Gastroesophageal sphincter (tissue), 4 donors: ENCODE data around the gene BAIAP3. TPM values are rescaled to one million over a fixed set of nuclear protein-coding genes. Genes with fewer than 3 reads are reported as not detected.
"Not testable (repeated sequence)": the region's sequence is repeated elsewhere in the genome, so short reads cannot be mapped to it uniquely, and the experiment has no call there.

Source experiments
- ATAC-seq: fragments of 150-250 bp; one replicate; pipeline ENCODE4 v1.9.1; 2016; ENCODE audit warnings: mild to moderate bottlenecking, moderate library complexity
- H3K27ac ChIP-seq, 4 donors: fragments of 200-600 bp; sonication (generic) in 3 of 4; 1 replicate in 3 of 4; 2 replicates in 1 of 4; pipeline ENCODE4 v1.5.1; 2016 to 2019
- H3K27me3 ChIP-seq: fragments of 200-600 bp; sonication (generic); one replicate; pipeline ENCODE4 v1.5.1; 2019
- H3K36me3 ChIP-seq, 2 donors: fragments of 200-600 bp; sonication (generic); one replicate each; pipeline ENCODE4 v1.5.1; 2019; ENCODE audit warnings: control low read depth in 1 of 2
- H3K4me1 ChIP-seq, 3 donors: fragments of 200-600 bp; sonication (generic); 1 replicate in 2 of 3; 2 replicates in 1 of 3; pipeline ENCODE4 v1.5.1; 2016 to 2019; ENCODE audit warnings: control low read depth in 2 of 3
- H3K4me3 ChIP-seq, 2 donors: fragments of 200-600 bp; sonication (generic); one replicate each; pipeline ENCODE4 v1.5.1; 2019; ENCODE audit warnings: mild to moderate bottlenecking in 1 of 2, moderate library complexity in 1 of 2
- H3K9me3 ChIP-seq, 3 donors: fragments of 200-600 bp; sonication (generic); one replicate each; pipeline ENCODE4 v1.5.1; 2017 to 2019; ENCODE audit warnings: control low read depth in 2 of 3
- CTCF ChIP-seq, 4 experiments: fragments of 200-600 bp in 2 of 4; fragments of 450-650 bp in 2 of 4; sonication (generic) in 1 of 4; IDR thresholded peaks; one replicate each; pipeline ENCODE4 v1.5.1; 2017 to 2019; ENCODE audit warnings: antibody characterized with exemption in 4 of 4, mild to moderate bottlenecking in 2 of 4, moderate library complexity in 2 of 4
- EP300 ChIP-seq: sonication (generic); formaldehyde crosslinking; IDR thresholded peaks from one replicate; pipeline ENCODE4 v1.6.1; 2017; ENCODE audit warnings: antibody characterized with exemption, mild to moderate bottlenecking
- POLR2A ChIP-seq, 2 donors: fragments of 450-650 bp; IDR thresholded peaks; one replicate each; pipeline ENCODE4 v1.6.1; 2017; ENCODE audit warnings: antibody characterized with exemption in 2 of 2, mild to moderate bottlenecking in 2 of 2, moderate library complexity in 1 of 2
- POLR2AphosphoS5 ChIP-seq: sonication (generic); formaldehyde crosslinking; IDR thresholded peaks from one replicate; pipeline ENCODE4 v1.6.1; 2017; ENCODE audit warnings: antibody characterized with exemption
- WGBS, 2 donors: methylation state at CpG; one replicate each; pipeline ENCODE4 v1.1.5; 2018; ENCODE audit warnings: low coverage in 1 of 2; 5-methylcytosine and 5-hydroxymethylcytosine counted together
- total RNA-seq, 4 donors: library from RNA; depleted of rRNA; stranded (reverse); fragments of >200 nt; gene quantifications; one replicate each; pipeline ENCODE4 v1.1.0, GENCODE V29; 2016

Gene BAIAP3
- total RNA-seq, 4 donors from 2014 or later, result 1.1 to 14.2 (median 3.0) TPM

- no peak overlapping the region for H3K4me3 ChIP-seq
- TF ChIP-seq POLR2A (IDR thresholded peaks at IDR 0.05) (no peak), CTCF (IDR thresholded peaks at IDR 0.05) (no peak), EP300 (no peak), POLR2AphosphoS5 (no peak)
- H3K9me3 ChIP-seq, result peaks cover 0 to 10% (median 0%) of the 10 kb centered on the region in 3 donors
- peaks cover 0 to 10% (median 7%) of the 10 kb centered on the region in 3 donors for H3K4me1 ChIP-seq
- no peak overlapping the region for H3K27ac ChIP-seq
- no CpG with 5 or more reads among the region's 17 CpGs for WGBS, 2 donors
- peaks cover 18% of the 10 kb centered on the region for H3K27me3 ChIP-seq
- no peak for ATAC-seq
- H3K36me3 ChIP-seq, result peaks cover 0 to 56% of the 10 kb centered on the region in 2 donors
Measured at GRCh38 chr16:1326946-1327618, 6.4 kb upstream of the BAIAP3 start.

- TF ChIP-seq CTCF (IDR thresholded peaks at IDR 0.05) (no peak), POLR2AphosphoS5 (no peak), EP300 (no peak), POLR2A (IDR thresholded peaks at IDR 0.05) (no peak)
- WGBS, 2 donors, result no CpG with 5 or more reads among the region's 5 CpGs
- ATAC-seq, result no peak
- Histone ChIP-seq H3K36me3 (peaks cover 0 to 53% of the 10 kb centered on the region in 2 donors), H3K27me3 (peaks cover 23% of the 10 kb centered on the region), H3K4me3 (no peak overlapping the region), H3K4me1 (peaks cover 0 to 15% (median 12%) of the 10 kb centered on the region in 3 donors), H3K9me3 (peaks cover 0 to 10% (median 0%) of the 10 kb centered on the region in 3 donors), H3K27ac (no peak overlapping the region)
Measured at GRCh38 chr16:1327619-1327947, 5.9 kb upstream of the BAIAP3 start.

- H3K27ac ChIP-seq, H3K4me3 ChIP-seq, H3K9me3 ChIP-seq, ATAC-seq: not testable (repeated sequence)
- peaks cover 29% of the 10 kb centered on the region for H3K27me3 ChIP-seq
- peaks cover 0 to 47% of the 10 kb centered on the region in 2 donors for H3K36me3 ChIP-seq
- peaks cover 0 to 20% (median 16%) of the 10 kb centered on the region in 3 donors for H3K4me1 ChIP-seq
- 40 to 75% methylated on average over 2 to 5 of the region's 20 CpGs for WGBS, 2 donors
Measured at GRCh38 chr16:1328136-1328535, 5.3 kb upstream of the BAIAP3 start.

- not testable (repeated sequence) for H3K9me3 ChIP-seq, H3K4me3 ChIP-seq, H3K27ac ChIP-seq, ATAC-seq
- WGBS, 2 donors, result 91 to 96% methylated on average over 10 of the region's 10 CpGs
- peaks cover 37% of the 10 kb centered on the region for H3K27me3 ChIP-seq
- H3K36me3 ChIP-seq, result peaks cover 0 to 39% of the 10 kb centered on the region in 2 donors
- peaks cover 0 to 29% (median 20%) of the 10 kb centered on the region in 3 donors for H3K4me1 ChIP-seq
Measured at GRCh38 chr16:1328961-1329360, 4.5 kb upstream of the BAIAP3 start.

GRCh38 chr16:1330260-1330914 is 3.1 kb upstream of the BAIAP3 start:
- H3K27me3 ChIP-seq, result peaks cover 51% of the 10 kb centered on the region
- no peak for ATAC-seq
- TF ChIP-seq POLR2A (IDR thresholded peaks at IDR 0.05) (no peak), CTCF (IDR thresholded peaks at IDR 0.05) (peak in 1 of 4 experiments; percentile 10)
- peaks cover 0 to 10% (median 0%) of the 10 kb centered on the region in 3 donors for H3K9me3 ChIP-seq
- no peak overlapping the region for H3K4me3 ChIP-seq
- WGBS, 2 donors, result no CpG with 5 or more reads among the region's 17 CpGs
- H3K36me3 ChIP-seq, result peaks cover 0 to 25% of the 10 kb centered on the region in 2 donors
- H3K27ac ChIP-seq, result no peak overlapping the region
- H3K4me1 ChIP-seq, result peaks cover 0 to 37% (median 26%) of the 10 kb centered on the region in 3 donors
